Activated T-cell treated with anti-CD3 and anti-CD28 coated beads for 1 hour (primary cell): Measurements from ENCODE around the gene FBXL20.
"Not testable (repeated sequence)": the region's sequence is repeated elsewhere in the genome, so short reads cannot be mapped to it uniquely, and the experiment has no call there.

Source experiments
- DNase-seq: peaks from one replicate; pipeline ENCODE4 v3.0.0-alpha.2; 2020; ENCODE audit warnings: low read depth

Gene FBXL20

GRCh38 chr17:39401412-39402243 is at the start of gene FBXL20:
Gene FBXL20 (minus strand): TSS chr17:39401626. CDS start chr17:39401402, 224 bp downstream.
- DNase-seq: peak; percentile 93

- DNase-seq: peak; percentile 73
Observed at GRCh38 chr17:39450847-39451581, 49.6 kb upstream of the FBXL20 start, which contains the start of gene MED1. Gene MED1 (minus strand): TSS chr17:39451263. CDS start chr17:39451062, 201 bp downstream.

- DNase-seq: no peak
Observed at GRCh38 chr17:39450051-39450450, 48.6 kb upstream of the FBXL20 start.

GRCh38 chr17:39447561-39447960 is 46.1 kb upstream of the FBXL20 start:
- DNase-seq: no peak

GRCh38 chr17:39443326-39443725 is 41.9 kb upstream of the FBXL20 start:
- DNase-seq: no peak

GRCh38 chr17:39439868-39440267 is 38.4 kb upstream of the FBXL20 start:
- DNase-seq: not testable (repeated sequence)

- no peak for DNase-seq
Observed at GRCh38 chr17:39429600-39429999, 28.2 kb upstream of the FBXL20 start.

GRCh38 chr17:39416141-39416540 is 14.7 kb upstream of the FBXL20 start:
- DNase-seq: no peak

- DNase-seq: no peak
Observed at GRCh38 chr17:39410279-39410678, 8.9 kb upstream of the FBXL20 start.

GRCh38 chr17:39408360-39408759 is 6.9 kb upstream of the FBXL20 start:
- no peak for DNase-seq

- no peak for DNase-seq
Observed at GRCh38 chr17:39406951-39407350, 5.5 kb upstream of the FBXL20 start.

GRCh38 chr17:39405436-39405835 is 4.0 kb upstream of the FBXL20 start:
- DNase-seq: no peak

- DNase-seq: no peak
Observed at GRCh38 chr17:39404542-39405378, 3.3 kb upstream of the FBXL20 start.

- DNase-seq: no peak
Observed at GRCh38 chr17:39402890-39403605, 1.6 kb upstream of the FBXL20 start.

- peak; percentile 77 for DNase-seq
Observed at GRCh38 chr17:39402244-39402889, 941 bp upstream of the FBXL20 start.

GRCh38 chr17:39400547-39401411 is 647 bp downstream of the FBXL20 start:
- no peak for DNase-seq

GRCh38 chr17:39399791-39400190 is 1.6 kb downstream of the FBXL20 start:
- DNase-seq: no peak

- DNase-seq: no peak
Observed at GRCh38 chr17:39393736-39394135, 7.7 kb downstream of the FBXL20 start.

GRCh38 chr17:39391448-39391847 is 10.0 kb downstream of the FBXL20 start:
- no peak for DNase-seq

GRCh38 chr17:39385040-39385439 is 16.4 kb downstream of the FBXL20 start:
- no peak for DNase-seq
